HEK293 (cell line): ENCODE results near the gene CD19.
A peak's percentile ranks its signal among the peaks of the same experiment; 100 is the strongest.

ENCODE experiments used
- BCL11A ChIP-seq: fragments of 450-650 bp; formaldehyde crosslinking; IDR thresholded peaks from 2 replicates; pipeline ENCODE4 v1.5.1; 2016; ENCODE audit warnings: low read depth, missing biosample characterization, missing genetic modification characterization
- GLIS2 ChIP-seq: fragments of 450-650 bp; formaldehyde crosslinking; IDR thresholded peaks from 2 replicates; pipeline ENCODE4 v1.5.1; 2016; ENCODE audit warnings: missing biosample characterization, missing genetic modification characterization
- OVOL3 ChIP-seq: fragments of 450-650 bp; formaldehyde crosslinking; IDR thresholded peaks from 2 replicates; pipeline ENCODE4 v1.5.1; 2016; ENCODE audit warnings: missing biosample characterization, missing genetic modification characterization
- REPIN1 ChIP-seq: fragments of 450-650 bp; formaldehyde crosslinking; IDR thresholded peaks from 2 replicates; pipeline ENCODE4 v1.5.1; 2017; ENCODE audit warnings: missing biosample characterization, missing genetic modification characterization, low read depth
- ZNF132 ChIP-seq: fragments of 450-650 bp; formaldehyde crosslinking; IDR thresholded peaks from 2 replicates; pipeline ENCODE4 v1.5.1; 2017; ENCODE audit warnings: missing biosample characterization, missing genetic modification characterization, borderline replicate concordance
- ZNF133 ChIP-seq: fragments of 450-650 bp; formaldehyde crosslinking; IDR thresholded peaks from 2 replicates; pipeline ENCODE4 v1.5.1; 2016; ENCODE audit warnings: missing biosample characterization, missing genetic modification characterization
- ZNF19 ChIP-seq: fragments of 450-650 bp; formaldehyde crosslinking; IDR thresholded peaks from 2 replicates; pipeline ENCODE4; 2016; ENCODE audit warnings: missing biosample characterization, missing genetic modification characterization, low read depth
- ZNF211 ChIP-seq: fragments of 450-650 bp; formaldehyde crosslinking; IDR thresholded peaks from 2 replicates; pipeline ENCODE4 v1.5.1; 2016; ENCODE audit warnings: low read depth, missing biosample characterization, missing genetic modification characterization
- ZNF23 ChIP-seq: fragments of 450-650 bp; formaldehyde crosslinking; IDR thresholded peaks from 2 replicates; pipeline ENCODE4 v1.5.1; 2016; ENCODE audit warnings: missing biosample characterization, missing genetic modification characterization, borderline replicate concordance
- ZNF335 ChIP-seq: fragments of 450-650 bp; formaldehyde crosslinking; conservative IDR thresholded peaks from 2 replicates; pipeline ENCODE4 v1.5.1; 2016; ENCODE audit warnings: missing biosample characterization, missing genetic modification characterization
- ZNF501 ChIP-seq: fragments of 450-650 bp; formaldehyde crosslinking; IDR thresholded peaks from 2 replicates; pipeline ENCODE4 v1.5.1; 2016; ENCODE audit warnings: missing biosample characterization, missing genetic modification characterization
- ZNF555 ChIP-seq: fragments of 450-650 bp; formaldehyde crosslinking; conservative IDR thresholded peaks from 2 replicates; pipeline ENCODE4 v1.5.1; 2017; ENCODE audit warnings: missing biosample characterization, mild to moderate bottlenecking, missing genetic modification characterization, inconsistent platforms
- ZNF600 ChIP-seq: fragments of 450-650 bp; formaldehyde crosslinking; IDR thresholded peaks from 2 replicates; pipeline ENCODE4 v1.5.1; 2016; ENCODE audit warnings: missing biosample characterization, missing genetic modification characterization
- ZSCAN16 ChIP-seq: fragments of 450-650 bp; formaldehyde crosslinking; IDR thresholded peaks from 2 replicates; pipeline ENCODE4 v1.5.1; 2016; ENCODE audit warnings: missing biosample characterization, missing genetic modification characterization
- TF ChIP-seq, protein P1 (sequence below): fragments of 450-650 bp; formaldehyde crosslinking; IDR thresholded peaks from 2 replicates; pipeline ENCODE4 v1.5.1; 2016; ENCODE audit warnings: missing biosample characterization, missing genetic modification characterization
- TF ChIP-seq, protein P2 (sequence below): fragments of 450-650 bp; formaldehyde crosslinking; IDR thresholded peaks from 2 replicates; pipeline ENCODE4 v1.5.1; 2017; ENCODE audit warnings: missing biosample characterization, missing genetic modification characterization
- TF ChIP-seq, protein P3 (sequence below): fragments of 450-650 bp; formaldehyde crosslinking; IDR thresholded peaks from 2 replicates; pipeline ENCODE4 v1.5.1; 2016; ENCODE audit warnings: missing biosample characterization, missing genetic modification characterization
- TF ChIP-seq, protein P4 (sequence below): fragments of 450-650 bp; formaldehyde crosslinking; IDR thresholded peaks from 2 replicates; pipeline ENCODE4 v1.5.1; 2017; ENCODE audit warnings: missing biosample characterization, missing genetic modification characterization
- TF ChIP-seq, protein P5 (sequence below): fragments of 450-650 bp; formaldehyde crosslinking; IDR thresholded peaks from 2 replicates; pipeline ENCODE4 v1.5.1; 2016; ENCODE audit warnings: missing biosample characterization, missing genetic modification characterization
- TF ChIP-seq, protein P6 (sequence below): fragments of 450-650 bp; formaldehyde crosslinking; IDR thresholded peaks from 2 replicates; pipeline ENCODE4 v1.5.0; 2017; ENCODE audit warnings: missing biosample characterization, missing genetic modification characterization, borderline replicate concordance

Gene CD19

DNA sequence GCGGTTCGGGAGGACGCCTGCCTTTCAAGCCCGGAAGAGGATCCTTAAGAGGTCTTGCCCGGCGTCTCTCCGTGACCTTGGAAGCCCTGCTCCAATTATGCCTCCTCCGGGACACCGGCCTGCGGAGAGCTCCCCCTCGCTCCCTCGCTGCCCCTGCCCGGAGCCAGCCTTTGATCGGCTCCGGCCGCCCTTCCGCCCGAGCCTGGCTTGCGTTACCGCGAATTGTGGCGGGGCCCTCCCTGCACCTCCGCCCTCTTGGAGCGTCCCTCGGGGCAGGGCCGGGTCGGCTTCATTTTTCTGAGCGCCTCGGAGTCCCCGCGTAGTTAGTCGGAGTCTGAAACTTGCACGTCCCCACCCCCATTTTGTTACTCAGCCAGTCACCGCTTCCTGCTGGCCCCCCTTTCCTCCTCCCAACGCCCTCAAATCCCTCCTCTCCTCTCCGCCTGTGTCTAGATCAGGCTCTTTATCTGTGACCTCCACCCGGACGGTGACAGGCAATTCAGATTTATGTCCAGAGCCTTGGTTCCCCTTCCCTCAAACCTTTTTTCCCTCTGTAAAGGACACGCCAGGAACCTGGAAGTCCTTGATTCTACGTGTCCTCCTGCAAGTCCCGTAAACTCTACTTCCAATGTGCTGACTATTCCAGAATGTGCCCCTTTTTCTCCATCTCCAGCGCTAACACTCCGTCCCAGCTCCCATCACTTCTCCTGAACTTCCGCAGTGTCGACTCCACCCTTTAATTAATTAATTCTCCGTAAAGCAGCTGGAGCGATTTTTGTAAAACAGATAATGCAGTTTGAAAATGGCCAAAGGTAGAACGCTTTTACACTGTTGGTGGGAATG lies 6.2 kb upstream of the CD19 start (continued):
- TF ChIP-seq, protein P1, sequence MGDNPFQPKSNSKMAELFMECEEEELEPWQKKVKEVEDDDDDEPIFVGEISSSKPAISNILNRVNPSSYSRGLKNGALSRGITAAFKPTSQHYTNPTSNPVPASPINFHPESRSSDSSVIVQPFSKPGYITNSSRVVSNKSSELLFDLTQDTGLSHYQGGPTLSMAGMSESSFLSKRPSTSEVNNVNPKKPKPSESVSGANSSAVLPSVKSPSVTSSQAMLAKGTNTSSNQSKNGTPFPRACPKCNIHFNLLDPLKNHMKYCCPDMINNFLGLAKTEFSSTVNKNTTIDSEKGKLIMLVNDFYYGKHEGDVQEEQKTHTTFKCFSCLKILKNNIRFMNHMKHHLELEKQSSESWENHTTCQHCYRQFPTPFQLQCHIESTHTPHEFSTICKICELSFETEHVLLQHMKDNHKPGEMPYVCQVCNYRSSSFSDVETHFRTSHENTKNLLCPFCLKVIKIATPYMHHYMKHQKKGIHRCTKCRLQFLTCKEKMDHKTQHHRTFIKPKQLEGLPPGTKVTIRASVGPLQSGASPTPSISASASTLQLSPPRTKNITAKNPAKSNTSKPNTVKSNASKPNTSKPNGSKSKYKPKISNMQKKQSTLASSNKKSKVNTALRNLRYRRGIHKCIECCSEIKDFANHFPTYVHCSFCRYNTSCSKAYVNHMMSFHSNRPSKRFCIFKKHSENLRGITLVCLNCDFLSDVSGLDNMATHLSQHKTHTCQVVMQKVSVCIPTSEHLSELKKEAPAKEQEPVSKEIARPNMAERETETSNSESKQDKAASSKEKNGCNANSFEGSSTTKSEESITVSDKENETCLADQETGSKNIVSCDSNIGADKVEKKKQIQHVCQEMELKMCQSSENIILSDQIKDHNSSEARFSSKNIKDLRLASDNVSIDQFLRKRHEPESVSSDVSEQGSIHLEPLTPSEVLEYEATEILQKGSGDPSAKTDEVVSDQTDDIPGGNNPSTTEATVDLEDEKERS = no peak
- TF ChIP-seq, protein P2, sequence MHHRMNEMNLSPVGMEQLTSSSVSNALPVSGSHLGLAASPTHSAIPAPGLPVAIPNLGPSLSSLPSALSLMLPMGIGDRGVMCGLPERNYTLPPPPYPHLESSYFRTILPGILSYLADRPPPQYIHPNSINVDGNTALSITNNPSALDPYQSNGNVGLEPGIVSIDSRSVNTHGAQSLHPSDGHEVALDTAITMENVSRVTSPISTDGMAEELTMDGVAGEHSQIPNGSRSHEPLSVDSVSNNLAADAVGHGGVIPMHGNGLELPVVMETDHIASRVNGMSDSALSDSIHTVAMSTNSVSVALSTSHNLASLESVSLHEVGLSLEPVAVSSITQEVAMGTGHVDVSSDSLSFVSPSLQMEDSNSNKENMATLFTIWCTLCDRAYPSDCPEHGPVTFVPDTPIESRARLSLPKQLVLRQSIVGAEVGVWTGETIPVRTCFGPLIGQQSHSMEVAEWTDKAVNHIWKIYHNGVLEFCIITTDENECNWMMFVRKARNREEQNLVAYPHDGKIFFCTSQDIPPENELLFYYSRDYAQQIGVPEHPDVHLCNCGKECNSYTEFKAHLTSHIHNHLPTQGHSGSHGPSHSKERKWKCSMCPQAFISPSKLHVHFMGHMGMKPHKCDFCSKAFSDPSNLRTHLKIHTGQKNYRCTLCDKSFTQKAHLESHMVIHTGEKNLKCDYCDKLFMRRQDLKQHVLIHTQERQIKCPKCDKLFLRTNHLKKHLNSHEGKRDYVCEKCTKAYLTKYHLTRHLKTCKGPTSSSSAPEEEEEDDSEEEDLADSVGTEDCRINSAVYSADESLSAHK = 0 out of 2 replicates have a peak, but pooled peaks have one; percentile 8
- TF ChIP-seq ZNF501 (tag by site-specific recombination) (peak; percentile 74; the same call in 1 of the 2 replicates), BCL11A (no peak), GLIS2 (tag by site-specific recombination) (peak; percentile 55; the same call in 1 of the 2 replicates), ZNF600 (peak; percentile 80), ZSCAN16 (tag by site-specific recombination) (no peak), ZNF335 (tag by site-specific recombination) (peak; percentile 89), OVOL3 (no peak), ZNF132 (tag by site-specific recombination) (no peak), ZNF23 (no peak), ZNF19 (tag by site-specific recombination) (no peak), REPIN1 (tag by site-specific recombination) (no peak), ZNF133 (no peak), ZNF211 (tag by site-specific recombination) (no peak), ZNF555 (tag by site-specific recombination) (no peak)
- TF ChIP-seq, protein P3, sequence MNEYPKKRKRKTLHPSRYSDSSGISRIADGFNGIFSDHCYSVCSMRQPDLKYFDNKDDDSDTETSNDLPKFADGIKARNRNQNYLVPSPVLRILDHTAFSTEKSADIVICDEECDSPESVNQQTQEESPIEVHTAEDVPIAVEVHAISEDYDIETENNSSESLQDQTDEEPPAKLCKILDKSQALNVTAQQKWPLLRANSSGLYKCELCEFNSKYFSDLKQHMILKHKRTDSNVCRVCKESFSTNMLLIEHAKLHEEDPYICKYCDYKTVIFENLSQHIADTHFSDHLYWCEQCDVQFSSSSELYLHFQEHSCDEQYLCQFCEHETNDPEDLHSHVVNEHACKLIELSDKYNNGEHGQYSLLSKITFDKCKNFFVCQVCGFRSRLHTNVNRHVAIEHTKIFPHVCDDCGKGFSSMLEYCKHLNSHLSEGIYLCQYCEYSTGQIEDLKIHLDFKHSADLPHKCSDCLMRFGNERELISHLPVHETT (tag by site-specific recombination) = no peak
- TF ChIP-seq, protein P4, sequence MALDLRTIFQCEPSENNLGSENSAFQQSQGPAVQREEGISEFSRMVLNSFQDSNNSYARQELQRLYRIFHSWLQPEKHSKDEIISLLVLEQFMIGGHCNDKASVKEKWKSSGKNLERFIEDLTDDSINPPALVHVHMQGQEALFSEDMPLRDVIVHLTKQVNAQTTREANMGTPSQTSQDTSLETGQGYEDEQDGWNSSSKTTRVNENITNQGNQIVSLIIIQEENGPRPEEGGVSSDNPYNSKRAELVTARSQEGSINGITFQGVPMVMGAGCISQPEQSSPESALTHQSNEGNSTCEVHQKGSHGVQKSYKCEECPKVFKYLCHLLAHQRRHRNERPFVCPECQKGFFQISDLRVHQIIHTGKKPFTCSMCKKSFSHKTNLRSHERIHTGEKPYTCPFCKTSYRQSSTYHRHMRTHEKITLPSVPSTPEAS (tag by site-specific recombination) = 0 out of 2 replicates have a peak, but pooled peaks have one; percentile 8
- TF ChIP-seq, protein P5, sequence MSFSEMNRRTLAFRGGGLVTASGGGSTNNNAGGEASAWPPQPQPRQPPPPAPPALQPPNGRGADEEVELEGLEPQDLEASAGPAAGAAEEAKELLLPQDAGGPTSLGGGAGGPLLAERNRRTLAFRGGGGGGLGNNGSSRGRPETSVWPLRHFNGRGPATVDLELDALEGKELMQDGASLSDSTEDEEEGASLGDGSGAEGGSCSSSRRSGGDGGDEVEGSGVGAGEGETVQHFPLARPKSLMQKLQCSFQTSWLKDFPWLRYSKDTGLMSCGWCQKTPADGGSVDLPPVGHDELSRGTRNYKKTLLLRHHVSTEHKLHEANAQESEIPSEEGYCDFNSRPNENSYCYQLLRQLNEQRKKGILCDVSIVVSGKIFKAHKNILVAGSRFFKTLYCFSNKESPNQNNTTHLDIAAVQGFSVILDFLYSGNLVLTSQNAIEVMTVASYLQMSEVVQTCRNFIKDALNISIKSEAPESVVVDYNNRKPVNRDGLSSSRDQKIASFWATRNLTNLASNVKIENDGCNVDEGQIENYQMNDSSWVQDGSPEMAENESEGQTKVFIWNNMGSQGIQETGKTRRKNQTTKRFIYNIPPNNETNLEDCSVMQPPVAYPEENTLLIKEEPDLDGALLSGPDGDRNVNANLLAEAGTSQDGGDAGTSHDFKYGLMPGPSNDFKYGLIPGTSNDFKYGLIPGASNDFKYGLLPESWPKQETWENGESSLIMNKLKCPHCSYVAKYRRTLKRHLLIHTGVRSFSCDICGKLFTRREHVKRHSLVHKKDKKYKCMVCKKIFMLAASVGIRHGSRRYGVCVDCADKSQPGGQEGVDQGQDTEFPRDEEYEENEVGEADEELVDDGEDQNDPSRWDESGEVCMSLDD (tag by site-specific recombination) = 0 out of 2 replicates have a peak, but pooled peaks have one; percentile 33
- TF ChIP-seq, protein P6, sequence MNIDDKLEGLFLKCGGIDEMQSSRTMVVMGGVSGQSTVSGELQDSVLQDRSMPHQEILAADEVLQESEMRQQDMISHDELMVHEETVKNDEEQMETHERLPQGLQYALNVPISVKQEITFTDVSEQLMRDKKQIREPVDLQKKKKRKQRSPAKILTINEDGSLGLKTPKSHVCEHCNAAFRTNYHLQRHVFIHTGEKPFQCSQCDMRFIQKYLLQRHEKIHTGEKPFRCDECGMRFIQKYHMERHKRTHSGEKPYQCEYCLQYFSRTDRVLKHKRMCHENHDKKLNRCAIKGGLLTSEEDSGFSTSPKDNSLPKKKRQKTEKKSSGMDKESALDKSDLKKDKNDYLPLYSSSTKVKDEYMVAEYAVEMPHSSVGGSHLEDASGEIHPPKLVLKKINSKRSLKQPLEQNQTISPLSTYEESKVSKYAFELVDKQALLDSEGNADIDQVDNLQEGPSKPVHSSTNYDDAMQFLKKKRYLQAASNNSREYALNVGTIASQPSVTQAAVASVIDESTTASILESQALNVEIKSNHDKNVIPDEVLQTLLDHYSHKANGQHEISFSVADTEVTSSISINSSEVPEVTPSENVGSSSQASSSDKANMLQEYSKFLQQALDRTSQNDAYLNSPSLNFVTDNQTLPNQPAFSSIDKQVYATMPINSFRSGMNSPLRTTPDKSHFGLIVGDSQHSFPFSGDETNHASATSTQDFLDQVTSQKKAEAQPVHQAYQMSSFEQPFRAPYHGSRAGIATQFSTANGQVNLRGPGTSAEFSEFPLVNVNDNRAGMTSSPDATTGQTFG (tag by site-specific recombination) = no peak
